WTC11 (cell line): ENCODE results near the gene SCN3A.

Source experiments
- ELF4 ChIP-seq: sonication (generic); formaldehyde crosslinking; IDR thresholded peaks from 2 replicates; pipeline ENCODE4 v1.8.1; 2022; ENCODE audit warnings: low read depth, mild to moderate bottlenecking, moderate library complexity, missing genetic modification reagents
- IRF2 ChIP-seq: sonication (generic); formaldehyde crosslinking; IDR thresholded peaks from 2 replicates; pipeline ENCODE4 v1.8.0; 2022; ENCODE audit warnings: low read depth, missing genetic modification reagents, borderline replicate concordance
- NFYB ChIP-seq: sonication (generic); formaldehyde crosslinking; conservative IDR thresholded peaks from 2 replicates; pipeline ENCODE4 v1.8.0; 2022; ENCODE audit warnings: low read depth, missing genetic modification reagents
- TF ChIP-seq, protein P1 (sequence below): sonication (generic); formaldehyde crosslinking; IDR thresholded peaks from 2 replicates; pipeline ENCODE4 v1.8.1; 2023; ENCODE audit warnings: mild to moderate bottlenecking, missing genetic modification reagents, moderate library complexity
- TF ChIP-seq, protein P2 (sequence below): fragments of 200-600 bp; IDR thresholded peaks from 2 replicates; pipeline ENCODE4 v1.8.0; 2022; ENCODE audit warnings: antibody characterized with exemption

DNA sequence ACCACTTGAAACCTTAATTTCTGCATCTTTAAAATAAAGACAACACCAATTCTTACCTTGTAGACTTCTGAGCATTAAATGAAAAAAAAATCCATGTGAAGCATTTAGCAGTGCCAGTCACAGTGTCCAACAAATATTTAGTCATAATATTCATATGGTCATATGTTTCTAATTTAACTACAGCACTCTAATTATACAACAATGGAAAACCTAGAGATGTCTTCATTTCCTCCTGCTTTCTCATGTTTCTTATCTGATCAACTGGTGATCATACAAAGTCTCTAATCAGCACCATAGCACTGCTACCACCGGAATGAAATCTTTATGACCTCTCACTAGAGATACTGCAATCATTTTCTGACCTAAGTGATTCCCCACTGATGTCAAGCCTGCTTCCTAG is 10.2 kb upstream of the SCN3A start:
- TF ChIP-seq, protein P1, sequence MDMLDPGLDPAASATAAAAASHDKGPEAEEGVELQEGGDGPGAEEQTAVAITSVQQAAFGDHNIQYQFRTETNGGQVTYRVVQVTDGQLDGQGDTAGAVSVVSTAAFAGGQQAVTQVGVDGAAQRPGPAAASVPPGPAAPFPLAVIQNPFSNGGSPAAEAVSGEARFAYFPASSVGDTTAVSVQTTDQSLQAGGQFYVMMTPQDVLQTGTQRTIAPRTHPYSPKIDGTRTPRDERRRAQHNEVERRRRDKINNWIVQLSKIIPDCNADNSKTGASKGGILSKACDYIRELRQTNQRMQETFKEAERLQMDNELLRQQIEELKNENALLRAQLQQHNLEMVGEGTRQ, result no peak
- TF ChIP-seq, protein P2, sequence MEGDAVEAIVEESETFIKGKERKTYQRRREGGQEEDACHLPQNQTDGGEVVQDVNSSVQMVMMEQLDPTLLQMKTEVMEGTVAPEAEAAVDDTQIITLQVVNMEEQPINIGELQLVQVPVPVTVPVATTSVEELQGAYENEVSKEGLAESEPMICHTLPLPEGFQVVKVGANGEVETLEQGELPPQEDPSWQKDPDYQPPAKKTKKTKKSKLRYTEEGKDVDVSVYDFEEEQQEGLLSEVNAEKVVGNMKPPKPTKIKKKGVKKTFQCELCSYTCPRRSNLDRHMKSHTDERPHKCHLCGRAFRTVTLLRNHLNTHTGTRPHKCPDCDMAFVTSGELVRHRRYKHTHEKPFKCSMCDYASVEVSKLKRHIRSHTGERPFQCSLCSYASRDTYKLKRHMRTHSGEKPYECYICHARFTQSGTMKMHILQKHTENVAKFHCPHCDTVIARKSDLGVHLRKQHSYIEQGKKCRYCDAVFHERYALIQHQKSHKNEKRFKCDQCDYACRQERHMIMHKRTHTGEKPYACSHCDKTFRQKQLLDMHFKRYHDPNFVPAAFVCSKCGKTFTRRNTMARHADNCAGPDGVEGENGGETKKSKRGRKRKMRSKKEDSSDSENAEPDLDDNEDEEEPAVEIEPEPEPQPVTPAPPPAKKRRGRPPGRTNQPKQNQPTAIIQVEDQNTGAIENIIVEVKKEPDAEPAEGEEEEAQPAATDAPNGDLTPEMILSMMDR, result no peak
- TF ChIP-seq IRF2 (CRISPR knock-in tag), result no peak
- TF ChIP-seq ELF4 (CRISPR knock-in tag), result no peak
- no peak for TF ChIP-seq NFYB (CRISPR knock-in tag)
